GM12875 (cell line): ENCODE data around the gene RHBG.

Source experiments
- H3K4me3 ChIP-seq: one replicate; pipeline ENCODE4 v1.5.1; 2011; ENCODE audit warnings: low read depth, low read length, control low read depth
- CTCF ChIP-seq: IDR thresholded peaks from 2 replicates; pipeline ENCODE4 v1.5.1; 2011; ENCODE audit warnings: low read depth, mild to moderate bottlenecking, control low read depth, inconsistent platforms, low read length, moderate library complexity, borderline replicate concordance; ENCODE audit not compliant: insufficient read depth

Gene RHBG

GRCh38 chr1:156418416-156419070 lies 49.5 kb downstream of the RHBG start:
- H3K4me3 ChIP-seq: no peak overlapping the region
- TF ChIP-seq CTCF: no peak

- TF ChIP-seq CTCF: peak; percentile 75
- H3K4me3 ChIP-seq: peak overlapping the region; percentile 89
Observed at GRCh38 chr1:156419854-156420204, 50.8 kb downstream of the RHBG start.

- H3K4me3 ChIP-seq: peak overlapping the region; percentile 89
- no peak for TF ChIP-seq CTCF
Observed at GRCh38 chr1:156420205-156421061, 51.4 kb downstream of the RHBG start.

- peak overlapping the region; percentile 89 for H3K4me3 ChIP-seq
- TF ChIP-seq CTCF: no peak
Observed at GRCh38 chr1:156421062-156421938, 52.3 kb downstream of the RHBG start.

- TF ChIP-seq CTCF: no peak
- peak overlapping the region; percentile 89 for H3K4me3 ChIP-seq
Observed at GRCh38 chr1:156421939-156422601, 53.1 kb downstream of the RHBG start.

- TF ChIP-seq CTCF: no peak
- H3K4me3 ChIP-seq: no peak overlapping the region
Observed at GRCh38 chr1:156422602-156423091, 53.6 kb downstream of the RHBG start.
